GM20000 (cell line): ENCODE results near the gene OSBPL9.

Experiments used
- DNase-seq: peaks from one replicate; pipeline ENCODE4 v3.0.0; 2012; ENCODE audit warnings: low spot score
- TF ChIP-seq, protein P1 (sequence below): IDR thresholded peaks from 2 replicates; pipeline ENCODE4 v1.5.1; 2012; ENCODE audit warnings: mild to moderate bottlenecking, control low read depth; ENCODE audit errors: extremely low read depth, missing control alignments

OSBPL9 gene

DNA sequence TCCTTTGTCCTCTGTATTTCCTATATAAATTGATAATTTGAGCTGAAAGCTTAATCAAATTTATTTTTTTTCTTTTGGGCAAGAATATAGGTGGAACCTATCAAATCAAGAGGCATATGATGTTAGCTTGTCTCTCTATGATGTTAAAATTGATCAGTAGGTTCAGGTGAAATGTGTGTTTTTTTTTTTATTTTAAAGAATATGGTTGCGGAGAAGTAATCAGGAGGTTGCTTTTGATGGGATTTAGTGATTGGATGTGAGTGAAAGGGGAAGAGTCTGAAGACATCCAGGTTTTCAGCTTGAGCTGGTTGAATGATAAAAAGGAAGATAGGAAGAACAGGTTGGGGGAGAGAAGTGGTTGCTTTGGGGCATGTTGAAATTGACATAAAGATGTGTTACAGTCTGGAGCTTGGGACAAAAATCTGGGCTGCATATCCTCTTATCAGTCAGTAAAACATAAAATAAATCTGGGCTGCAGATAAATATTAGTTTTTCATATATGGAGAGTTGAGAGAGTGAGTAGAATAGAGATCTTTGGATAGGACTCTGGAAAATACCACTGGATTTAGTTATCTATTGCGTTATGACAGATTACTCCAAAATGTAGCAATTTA is 5.1 kb downstream of the OSBPL9 start:
- TF ChIP-seq, protein P1, sequence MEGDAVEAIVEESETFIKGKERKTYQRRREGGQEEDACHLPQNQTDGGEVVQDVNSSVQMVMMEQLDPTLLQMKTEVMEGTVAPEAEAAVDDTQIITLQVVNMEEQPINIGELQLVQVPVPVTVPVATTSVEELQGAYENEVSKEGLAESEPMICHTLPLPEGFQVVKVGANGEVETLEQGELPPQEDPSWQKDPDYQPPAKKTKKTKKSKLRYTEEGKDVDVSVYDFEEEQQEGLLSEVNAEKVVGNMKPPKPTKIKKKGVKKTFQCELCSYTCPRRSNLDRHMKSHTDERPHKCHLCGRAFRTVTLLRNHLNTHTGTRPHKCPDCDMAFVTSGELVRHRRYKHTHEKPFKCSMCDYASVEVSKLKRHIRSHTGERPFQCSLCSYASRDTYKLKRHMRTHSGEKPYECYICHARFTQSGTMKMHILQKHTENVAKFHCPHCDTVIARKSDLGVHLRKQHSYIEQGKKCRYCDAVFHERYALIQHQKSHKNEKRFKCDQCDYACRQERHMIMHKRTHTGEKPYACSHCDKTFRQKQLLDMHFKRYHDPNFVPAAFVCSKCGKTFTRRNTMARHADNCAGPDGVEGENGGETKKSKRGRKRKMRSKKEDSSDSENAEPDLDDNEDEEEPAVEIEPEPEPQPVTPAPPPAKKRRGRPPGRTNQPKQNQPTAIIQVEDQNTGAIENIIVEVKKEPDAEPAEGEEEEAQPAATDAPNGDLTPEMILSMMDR = no peak
- DNase-seq = no peak

DNA sequence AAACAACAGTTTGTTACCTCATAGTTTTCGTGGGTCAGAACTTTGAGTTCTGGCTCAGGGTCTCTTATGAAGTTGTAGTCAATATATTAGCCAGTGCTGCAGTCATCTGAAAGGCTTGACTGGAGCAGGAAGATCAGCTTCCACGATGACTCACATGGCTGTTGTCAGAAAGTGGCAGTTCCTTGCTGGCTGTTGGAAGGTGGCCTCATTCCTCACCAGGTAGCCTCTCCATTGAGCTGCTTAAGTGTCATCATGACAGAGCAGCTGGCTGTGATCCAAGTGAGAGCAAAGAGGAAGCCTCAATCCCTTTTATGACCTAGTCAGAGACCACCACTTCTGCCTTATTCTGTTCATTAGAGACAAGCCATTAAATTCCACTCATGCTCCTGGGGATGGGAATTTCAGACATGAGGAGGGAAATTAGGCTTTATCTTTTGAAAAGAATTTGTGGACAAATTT is 5.6 kb downstream of the OSBPL9 start:
- DNase-seq = no peak
- TF ChIP-seq, protein P1 = no peak

DNA sequence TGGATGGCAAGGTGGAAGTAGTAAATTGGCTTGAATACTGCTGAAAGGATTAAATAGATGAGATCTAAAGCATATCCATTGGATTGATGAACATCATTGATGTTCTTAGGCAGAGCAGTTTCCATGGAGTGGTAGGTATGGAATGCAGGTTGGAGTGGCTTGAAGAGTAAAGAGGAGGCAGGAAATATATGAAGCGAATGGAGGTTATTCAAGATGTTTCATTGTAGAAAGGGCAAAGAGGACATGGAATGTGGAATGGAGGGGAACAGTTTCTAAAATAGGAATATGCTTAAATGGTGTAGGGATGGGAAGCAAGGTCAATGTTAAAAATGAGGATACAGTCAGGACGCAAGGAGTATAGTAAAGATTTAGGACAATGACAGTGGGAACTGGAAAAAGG is 6.1 kb downstream of the OSBPL9 start:
- TF ChIP-seq, protein P1 = no peak
- DNase-seq = no peak

DNA sequence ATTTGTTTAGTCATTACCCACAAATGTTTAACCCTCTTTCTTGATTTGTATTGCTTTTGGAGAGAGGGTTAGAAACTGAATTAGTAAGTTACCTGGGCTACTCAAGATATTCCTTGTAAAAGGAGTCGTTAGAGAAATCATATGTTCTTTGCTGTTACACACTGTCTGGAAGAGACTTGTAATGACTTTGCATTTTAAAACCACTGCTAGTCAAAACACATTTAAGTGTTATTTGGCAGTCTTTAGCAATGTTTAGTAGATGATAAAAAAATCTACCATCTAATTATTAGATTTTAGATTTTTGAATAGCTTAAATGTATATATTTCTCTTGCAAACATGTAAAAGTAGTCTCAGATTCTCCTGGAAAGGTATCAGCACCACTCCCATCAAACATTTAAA is 6.6 kb downstream of the OSBPL9 start:
- TF ChIP-seq, protein P1 = no peak
- no peak for DNase-seq

DNA sequence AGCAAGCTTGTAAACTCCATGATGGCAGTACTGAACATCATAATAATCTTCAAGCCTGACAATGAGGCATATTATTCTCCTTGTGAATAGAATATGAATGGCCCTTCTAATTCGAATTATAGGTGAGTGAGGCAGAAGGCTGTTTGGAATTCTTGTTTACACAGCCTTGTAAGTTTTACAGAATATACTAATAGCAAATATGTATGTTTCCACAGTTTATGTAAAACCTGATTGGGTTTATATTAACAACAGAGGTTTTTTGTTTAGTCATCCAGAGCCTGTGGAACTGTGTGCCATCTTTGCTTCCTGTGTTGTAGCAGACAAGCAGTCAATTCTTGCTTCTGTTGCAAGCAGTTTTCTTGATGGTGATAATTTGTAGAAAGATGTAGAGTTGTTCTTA is 8.0 kb downstream of the OSBPL9 start:
- DNase-seq = no peak
- TF ChIP-seq, protein P1 = no peak

DNA sequence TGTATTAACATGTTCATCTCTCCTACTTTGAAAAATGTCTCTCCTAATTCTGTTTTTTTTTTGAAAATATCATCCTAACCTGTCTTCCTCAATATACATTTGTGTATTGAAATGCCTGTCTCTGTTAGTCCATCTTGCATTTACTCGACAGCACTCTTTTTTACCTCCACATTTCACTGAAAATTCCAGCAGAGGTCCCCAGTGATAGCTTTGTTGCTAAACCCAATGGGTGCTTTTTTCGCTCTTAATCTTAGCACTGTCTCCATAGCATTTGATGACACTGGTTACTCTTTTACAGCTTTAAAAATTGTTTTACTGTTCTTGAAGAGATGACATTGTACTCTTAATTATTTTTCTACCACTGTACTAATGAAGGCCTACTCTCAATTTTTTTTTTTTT is 10.8 kb downstream of the OSBPL9 start:
- TF ChIP-seq, protein P1 = no peak
- peak; percentile 45 for DNase-seq

DNA sequence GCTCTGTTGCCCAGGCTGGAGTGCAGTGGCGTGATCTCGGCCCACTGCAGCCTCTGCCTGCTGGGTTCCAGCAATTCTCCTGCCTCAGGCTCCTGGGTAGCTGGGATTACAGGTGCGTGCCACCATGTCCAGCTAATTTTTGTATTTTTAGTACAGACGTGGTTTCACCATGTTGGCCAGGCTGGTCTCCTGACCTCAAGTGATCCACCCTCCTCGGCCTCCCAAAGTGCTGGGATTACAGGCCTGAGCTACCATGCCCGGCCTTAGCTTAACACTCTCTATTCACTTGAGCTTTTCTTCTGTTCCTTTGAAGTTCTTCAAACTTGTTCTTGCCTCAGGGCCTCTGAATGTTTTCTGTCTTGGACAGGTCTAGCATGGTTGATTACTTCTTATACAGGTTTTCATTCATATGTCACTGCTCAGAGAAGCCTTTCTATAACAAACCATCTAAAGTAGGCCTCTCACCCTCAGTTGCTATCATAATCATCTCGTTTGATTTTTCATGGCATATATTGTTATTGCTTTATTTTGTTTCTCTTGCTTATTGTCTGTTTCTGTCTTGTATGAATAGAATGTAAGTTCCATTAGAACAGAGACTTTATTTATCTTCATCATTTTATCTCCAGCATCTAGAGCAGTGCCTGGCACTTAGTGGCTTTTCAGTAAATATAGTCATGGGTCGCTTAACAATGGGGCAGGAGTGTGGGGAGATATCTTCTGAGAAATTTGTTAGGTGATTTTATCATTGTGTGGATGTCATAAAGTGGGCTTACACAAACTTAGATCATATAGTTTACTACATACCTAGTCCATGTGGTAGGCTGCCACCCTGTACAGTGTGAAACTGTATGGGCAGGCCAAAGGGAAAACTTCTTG is 12.1 kb downstream of the OSBPL9 start:
- DNase-seq = no peak
- TF ChIP-seq, protein P1 = no peak
